NCI-H510A (cell line): ENCODE results near the gene MSH6.

Experiments used
- DNase-seq: peaks from one replicate; lab custom pipeline; 2025; lab: John Stamatoyannopoulos, UW

MSH6 gene

GRCh38 chr2:47783486-47784351 is 774 bp downstream of the MSH6 start:
- peak; percentile 77 for DNase-seq

- DNase-seq: no peak
Observed at GRCh38 chr2:47784352-47784851, 1.5 kb downstream of the MSH6 start.

GRCh38 chr2:47785986-47786385 is 3.0 kb downstream of the MSH6 start:
- no peak for DNase-seq

GRCh38 chr2:47796090-47796697 is 13.2 kb downstream of the MSH6 start:
- DNase-seq: no peak

GRCh38 chr2:47798631-47799030 is 15.7 kb downstream of the MSH6 start:
- no peak for DNase-seq

- DNase-seq: no peak
Observed at GRCh38 chr2:47799031-47799609, 16.2 kb downstream of the MSH6 start.

GRCh38 chr2:47801118-47801517 is 18.2 kb downstream of the MSH6 start:
- no peak for DNase-seq

GRCh38 chr2:47803363-47803762 is 20.4 kb downstream of the MSH6 start:
- no peak for DNase-seq

GRCh38 chr2:47803770-47804169 is 20.8 kb downstream of the MSH6 start:
- no peak for DNase-seq

- no peak for DNase-seq
Observed at GRCh38 chr2:47805850-47806249, 22.9 kb downstream of the MSH6 start.

GRCh38 chr2:47808614-47809013 is 25.7 kb downstream of the MSH6 start:
- DNase-seq: no peak

- no peak for DNase-seq
Observed at GRCh38 chr2:47809903-47810302, 27.0 kb downstream of the MSH6 start.

- no peak for DNase-seq
Observed at GRCh38 chr2:47810850-47811249, 27.9 kb downstream of the MSH6 start.

- DNase-seq: no peak
Observed at GRCh38 chr2:47811668-47812067, 28.7 kb downstream of the MSH6 start.

GRCh38 chr2:47815764-47816163 is 32.8 kb downstream of the MSH6 start:
- no peak for DNase-seq

GRCh38 chr2:47818777-47819176 is 35.8 kb downstream of the MSH6 start:
- DNase-seq: no peak

GRCh38 chr2:47819834-47820233 is 36.9 kb downstream of the MSH6 start:
- DNase-seq: no peak

GRCh38 chr2:47822518-47822917 is 39.6 kb downstream of the MSH6 start:
- DNase-seq: no peak

GRCh38 chr2:47833516-47833968 is 50.6 kb downstream of the MSH6 start:
- DNase-seq: no peak

GRCh38 chr2:47838249-47838648 is 55.3 kb downstream of the MSH6 start:
- no peak for DNase-seq

GRCh38 chr2:47838686-47839085 is 55.7 kb downstream of the MSH6 start:
- DNase-seq: no peak

GRCh38 chr2:47842846-47843245 is 59.9 kb downstream of the MSH6 start:
- DNase-seq: no peak

GRCh38 chr2:47843407-47843806 is 60.5 kb downstream of the MSH6 start:
- DNase-seq: no peak
